Loucy (cell line): Measurements from ENCODE around the gene UBN1.

Experiments
- EZH2phosphoT487 ChIP-seq: fragments of 200-600 bp; IDR thresholded peaks from 2 replicates; pipeline ENCODE4 v1.6.1; 2018; ENCODE audit warnings: antibody characterized with exemption, mild to moderate bottlenecking, moderate library complexity, borderline replicate concordance
- TF ChIP-seq, protein P1 (sequence below): fragments of 200-600 bp; sonication (generic); conservative IDR thresholded peaks from 2 replicates; pipeline ENCODE4 v1.5.1; 2014; ENCODE audit warnings: mild to moderate bottlenecking, antibody characterized with exemption, low read length

GRCh38 chr16:4923853-4924252, 76.6 kb downstream of the UBN1 start:
- TF ChIP-seq, protein P1, sequence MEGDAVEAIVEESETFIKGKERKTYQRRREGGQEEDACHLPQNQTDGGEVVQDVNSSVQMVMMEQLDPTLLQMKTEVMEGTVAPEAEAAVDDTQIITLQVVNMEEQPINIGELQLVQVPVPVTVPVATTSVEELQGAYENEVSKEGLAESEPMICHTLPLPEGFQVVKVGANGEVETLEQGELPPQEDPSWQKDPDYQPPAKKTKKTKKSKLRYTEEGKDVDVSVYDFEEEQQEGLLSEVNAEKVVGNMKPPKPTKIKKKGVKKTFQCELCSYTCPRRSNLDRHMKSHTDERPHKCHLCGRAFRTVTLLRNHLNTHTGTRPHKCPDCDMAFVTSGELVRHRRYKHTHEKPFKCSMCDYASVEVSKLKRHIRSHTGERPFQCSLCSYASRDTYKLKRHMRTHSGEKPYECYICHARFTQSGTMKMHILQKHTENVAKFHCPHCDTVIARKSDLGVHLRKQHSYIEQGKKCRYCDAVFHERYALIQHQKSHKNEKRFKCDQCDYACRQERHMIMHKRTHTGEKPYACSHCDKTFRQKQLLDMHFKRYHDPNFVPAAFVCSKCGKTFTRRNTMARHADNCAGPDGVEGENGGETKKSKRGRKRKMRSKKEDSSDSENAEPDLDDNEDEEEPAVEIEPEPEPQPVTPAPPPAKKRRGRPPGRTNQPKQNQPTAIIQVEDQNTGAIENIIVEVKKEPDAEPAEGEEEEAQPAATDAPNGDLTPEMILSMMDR: no peak
- TF ChIP-seq EZH2phosphoT487: no peak
